Thoracic aorta (tissue), 2 donors: Measurements from ENCODE around the gene TBL1Y. TPM values are rescaled to one million over a fixed set of nuclear protein-coding genes. Genes with fewer than 3 reads are reported as not detected.
"Not testable (repeated sequence)": the region's sequence is repeated elsewhere in the genome, so short reads cannot be mapped to it uniquely, and the experiment has no call there.

ENCODE experiments used
- ATAC-seq: fragments of 150-250 bp; one replicate; pipeline ENCODE4 v1.8.0; 2017; ENCODE audit warnings: low read depth; ENCODE audit not compliant: insufficient number of reproducible peaks, low FRiP score
- DNase-seq: peaks from one replicate; pipeline ENCODE4 v3.0.0-alpha.2; 2020; ENCODE audit warnings: low spot score
- H3K27ac ChIP-seq, 2 donors: fragments of 200-600 bp; sonication (generic); 1 replicate in 1 of 2; 2 replicates in 1 of 2; pipeline ENCODE4 v1.5.1; 2016; ENCODE audit warnings: mild to moderate bottlenecking in 2 of 2, moderate library complexity in 2 of 2
- H3K27me3 ChIP-seq: fragments of 200-600 bp; sonication (generic); replicated peaks from 2 replicates; pipeline ENCODE4 v1.6.0; 2016; ENCODE audit warnings: mild to moderate bottlenecking; ENCODE audit not compliant: insufficient read depth
- H3K36me3 ChIP-seq: fragments of 200-600 bp; sonication (generic); one replicate; pipeline ENCODE4 v1.5.1; 2016
- H3K4me1 ChIP-seq, 2 donors: fragments of 200-600 bp; sonication (generic); 1 replicate in 1 of 2; 2 replicates in 1 of 2; pipeline versions ENCODE4 v1.5.1 to v1.6.0; 2016; ENCODE audit warnings: low read depth in 2 of 2, mild to moderate bottlenecking in 1 of 2; ENCODE audit not compliant: control insufficient read depth in 1 of 2
- H3K4me3 ChIP-seq: fragments of 200-600 bp; sonication (generic); 2 replicates; pipeline ENCODE4 v1.5.1; 2016; ENCODE audit warnings: mild to moderate bottlenecking
- H3K9me3 ChIP-seq: fragments of 200-600 bp; sonication (generic); 2 replicates; pipeline ENCODE4 v1.5.1; 2016
- total RNA-seq, 2 donors: library from RNA; depleted of rRNA; stranded (reverse); fragments of >200 nt; gene quantifications; one replicate each; pipeline versions ENCODE4 v1.1.0 to v1.2.3, GENCODE V29; 2016
- TF ChIP-seq, protein P1 (sequence below): fragments of 200-600 bp; sonication (generic); IDR thresholded peaks from one replicate; pipeline ENCODE4 v1.5.1; 2019; ENCODE audit warnings: antibody characterized with exemption

The TBL1Y gene
- total RNA-seq, 2 donors from 2014 or later: 0.27 to 0.28 TPM

DNA sequence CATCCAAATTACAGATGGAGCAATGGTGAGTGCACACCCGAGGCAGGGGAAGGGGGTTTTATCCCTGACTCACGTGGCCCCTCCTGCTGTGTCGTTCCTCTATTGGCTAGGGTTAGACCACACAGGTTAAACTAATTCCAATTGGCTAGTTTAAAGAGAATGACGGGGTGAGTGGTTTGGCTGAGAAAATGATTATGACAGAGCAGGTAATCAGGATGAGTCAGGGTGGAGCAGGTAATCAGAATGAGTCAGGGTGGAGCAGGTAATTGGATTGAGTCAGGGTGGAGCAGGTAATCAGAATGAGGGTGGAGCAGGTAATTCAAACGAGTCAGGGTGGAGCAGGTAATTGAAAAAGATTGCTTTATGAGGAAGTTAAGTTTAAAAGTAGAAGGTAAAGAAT is 146.4 kb downstream of the TBL1Y start:
- Histone ChIP-seq H3K27me3 (no peaks in the 10 kb centered on the region), H3K36me3 (no peaks in the 10 kb centered on the region), H3K27ac (no peak overlapping the region), H3K4me3 (no peak overlapping the region), H3K9me3 (no peaks in the 10 kb centered on the region), H3K4me1 (no peaks in the 10 kb centered on the region)
- ATAC-seq (no peak), DNase-seq (no peak)
- TF ChIP-seq, protein P1, sequence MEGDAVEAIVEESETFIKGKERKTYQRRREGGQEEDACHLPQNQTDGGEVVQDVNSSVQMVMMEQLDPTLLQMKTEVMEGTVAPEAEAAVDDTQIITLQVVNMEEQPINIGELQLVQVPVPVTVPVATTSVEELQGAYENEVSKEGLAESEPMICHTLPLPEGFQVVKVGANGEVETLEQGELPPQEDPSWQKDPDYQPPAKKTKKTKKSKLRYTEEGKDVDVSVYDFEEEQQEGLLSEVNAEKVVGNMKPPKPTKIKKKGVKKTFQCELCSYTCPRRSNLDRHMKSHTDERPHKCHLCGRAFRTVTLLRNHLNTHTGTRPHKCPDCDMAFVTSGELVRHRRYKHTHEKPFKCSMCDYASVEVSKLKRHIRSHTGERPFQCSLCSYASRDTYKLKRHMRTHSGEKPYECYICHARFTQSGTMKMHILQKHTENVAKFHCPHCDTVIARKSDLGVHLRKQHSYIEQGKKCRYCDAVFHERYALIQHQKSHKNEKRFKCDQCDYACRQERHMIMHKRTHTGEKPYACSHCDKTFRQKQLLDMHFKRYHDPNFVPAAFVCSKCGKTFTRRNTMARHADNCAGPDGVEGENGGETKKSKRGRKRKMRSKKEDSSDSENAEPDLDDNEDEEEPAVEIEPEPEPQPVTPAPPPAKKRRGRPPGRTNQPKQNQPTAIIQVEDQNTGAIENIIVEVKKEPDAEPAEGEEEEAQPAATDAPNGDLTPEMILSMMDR: no peak

DNA sequence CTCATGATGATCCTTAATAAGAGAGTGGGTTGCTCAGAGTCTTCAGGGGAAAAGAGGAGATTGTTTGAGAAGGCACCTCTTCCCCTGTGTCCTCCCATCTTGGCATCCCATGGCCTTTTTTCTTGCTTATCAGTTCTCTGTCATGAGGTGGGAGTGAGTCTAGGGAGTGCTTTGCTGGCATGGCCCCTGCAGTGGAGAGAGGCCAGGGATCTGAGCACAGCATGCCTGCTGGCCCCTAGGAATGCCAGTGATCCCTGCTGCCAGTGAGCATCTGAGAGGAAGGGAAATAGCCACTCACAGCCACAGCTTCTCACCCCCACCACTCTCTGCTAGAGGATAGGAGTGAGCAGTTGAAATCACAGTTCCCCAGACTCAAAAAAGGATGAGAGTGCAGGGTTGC is 168.2 kb downstream of the TBL1Y start:
- H3K9me3 ChIP-seq: no peaks in the 10 kb centered on the region
- no peaks in the 10 kb centered on the region for H3K4me1 ChIP-seq
- H3K36me3 ChIP-seq: no peaks in the 10 kb centered on the region
- H3K4me3 ChIP-seq: no peak overlapping the region
- ATAC-seq (no peak), DNase-seq (no peak)
- no peak overlapping the region for H3K27ac ChIP-seq
- H3K27me3 ChIP-seq: no peaks in the 10 kb centered on the region
- TF ChIP-seq, protein P1: no peak

GRCh38 chrY:7080548-7080947 is 170.1 kb downstream of the TBL1Y start:
- H3K27me3 ChIP-seq, H3K36me3 ChIP-seq, H3K27ac ChIP-seq, H3K4me1 ChIP-seq, DNase-seq, ATAC-seq, H3K4me3 ChIP-seq, H3K9me3 ChIP-seq: not testable (repeated sequence)

DNA sequence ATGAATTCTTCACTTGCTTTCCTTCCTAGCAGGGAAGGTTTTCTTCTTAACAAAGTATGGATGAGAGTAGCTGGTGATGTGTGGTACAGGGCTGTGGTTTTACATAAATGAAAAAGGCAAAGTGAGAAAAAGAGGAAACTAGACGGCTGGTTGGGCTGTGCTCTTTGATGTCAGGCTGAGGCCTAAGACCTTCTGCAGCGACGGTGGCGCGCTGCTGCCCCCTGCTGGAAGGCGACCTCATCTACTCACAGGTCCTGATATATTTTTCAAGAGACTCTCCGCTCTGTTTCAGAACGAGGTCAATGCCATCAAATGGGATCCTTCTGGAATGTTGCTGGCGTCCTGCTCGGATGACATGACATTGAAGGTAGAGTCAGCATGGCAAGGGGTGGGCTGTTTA is 175.1 kb downstream of the TBL1Y start:
- H3K4me3 ChIP-seq: no peak overlapping the region
- H3K36me3 ChIP-seq: no peaks in the 10 kb centered on the region
- H3K9me3 ChIP-seq: no peaks in the 10 kb centered on the region
- DNase-seq (peak; percentile 2), ATAC-seq (no peak)
- H3K27ac ChIP-seq: no peak overlapping the region
- no peaks in the 10 kb centered on the region for H3K27me3 ChIP-seq
- no peaks in the 10 kb centered on the region for H3K4me1 ChIP-seq
- TF ChIP-seq, protein P1: peak; percentile 65

GRCh38 chrY:7092836-7093235 is 182.3 kb downstream of the TBL1Y start:
- no peaks in the 10 kb centered on the region for H3K36me3 ChIP-seq
- no peaks in the 10 kb centered on the region for H3K9me3 ChIP-seq
- no peak for ATAC-seq
- no peaks in the 10 kb centered on the region for H3K4me1 ChIP-seq
- no peak overlapping the region for H3K4me3 ChIP-seq
- no peaks in the 10 kb centered on the region for H3K27me3 ChIP-seq
- DNase-seq: no peak
- TF ChIP-seq, protein P1: no peak
- H3K27ac ChIP-seq: no peak overlapping the region

GRCh38 chrY:7094365-7094764 is 183.9 kb downstream of the TBL1Y start:
- Histone ChIP-seq H3K27ac (no peak overlapping the region), H3K4me1 (no peaks in the 10 kb centered on the region), H3K27me3 (no peaks in the 10 kb centered on the region), H3K36me3 (no peaks in the 10 kb centered on the region), H3K9me3 (no peaks in the 10 kb centered on the region), H3K4me3 (no peak overlapping the region)
- ATAC-seq (no peak), DNase-seq (no peak)
- TF ChIP-seq, protein P1: no peak
